B cell (primary cell): ENCODE data around the gene DNAJC11. TPM values are rescaled to one million over a fixed set of nuclear protein-coding genes. Genes with fewer than 3 reads are reported as not detected.

Experiments used
- ATAC-seq: fragments of 200-7000 bp; cut with Tn5 transposase; one replicate; pipeline ENCODE4 v1.10.0; 2021; ENCODE audit warnings: low read depth, mild to moderate bottlenecking, moderate number of reproducible peaks, moderate library complexity
- CTCF ChIA-PET: fragments of 350-600 bp; sonication (Branson Sonifier 250); formaldehyde crosslinking; loops from one replicate; lab custom pipeline; 2021; ENCODE audit warnings: antibody characterized with exemption, inconsistent platforms; lab: Charles Lee
- POLR2A ChIA-PET: fragments of 350-600 bp; sonication (Branson Sonifier 250); formaldehyde crosslinking; loops from one replicate; lab custom pipeline; 2021; ENCODE audit warnings: antibody characterized with exemption; lab: Charles Lee
- DNase-seq: peaks from one replicate; pipeline ENCODE4 v3.0.0; 2013
- H2AFZ ChIP-seq: 2 replicates; pipeline ENCODE4 v1.6.1; 2012; ENCODE audit warnings: mild to moderate bottlenecking, low read depth, low read length; ENCODE audit not compliant: insufficient read depth, poor library complexity, severe bottlenecking
- H3K27ac ChIP-seq, 2 donors: 1 replicate in 1 of 2; 2 replicates in 1 of 2; pipeline ENCODE4 v1.5.1; 2012 to 2013; ENCODE audit warnings: low read length in 2 of 2, mild to moderate bottlenecking in 2 of 2, moderate library complexity in 1 of 2
- H3K27me3 ChIP-seq, 4 experiments: fragments of 200-600 bp in 1 of 4; sonication (generic) in 1 of 4; replicated peaks in 1 of 4; 1 replicate in 2 of 4; 2 replicates in 2 of 4; pipeline versions ENCODE4 v1.6.1 to v1.7.0; 2013 to 2016; ENCODE audit warnings: low read length in 3 of 4, mild to moderate bottlenecking in 2 of 4, mixed read lengths in 1 of 4, moderate library complexity in 1 of 4; ENCODE audit not compliant: insufficient read depth in 4 of 4, control insufficient read depth in 3 of 4; ENCODE audit errors: control extremely low read depth in 1 of 4
- H3K36me3 ChIP-seq, 2 experiments: replicated peaks in 1 of 2; 1 replicate in 1 of 2; 2 replicates in 1 of 2; pipeline versions ENCODE4 v1.6.1 to v1.7.1; 2013; ENCODE audit warnings: low read length in 1 of 2; ENCODE audit not compliant: insufficient read depth in 2 of 2, control insufficient read depth in 1 of 2; ENCODE audit errors: control extremely low read depth in 1 of 2, extremely low read depth in 1 of 2
- H3K4me1 ChIP-seq, 2 donors: fragments of 200-600 bp in 1 of 2; sonication (generic) in 1 of 2; 1 replicate in 1 of 2; 2 replicates in 1 of 2; pipeline versions ENCODE4 v1.5.1 to v1.6.1; 2013 to 2017; ENCODE audit warnings: low read length in 2 of 2; ENCODE audit not compliant: control insufficient read depth in 2 of 2, insufficient read depth in 2 of 2
- H3K4me2 ChIP-seq: replicated peaks from 2 replicates; pipeline ENCODE3; 2012; ENCODE audit warnings: mild to moderate bottlenecking, low read depth, low read length; ENCODE audit not compliant: poor library complexity, severe bottlenecking
- H3K4me3 ChIP-seq, 5 experiments: fragments of 200-600 bp in 1 of 5; sonication (generic) in 1 of 5; 1 replicate in 3 of 5; 2 replicates in 2 of 5; pipeline versions ENCODE4 v1.5.1 to v1.7.0; 2011 to 2016; ENCODE audit warnings: low read length in 4 of 5, mild to moderate bottlenecking in 4 of 5, low read depth in 2 of 5, control low read depth in 1 of 5, moderate library complexity in 1 of 5; ENCODE audit not compliant: insufficient read depth in 1 of 5; ENCODE audit errors: control extremely low read depth in 1 of 5, extremely low read depth in 1 of 5
- H3K79me2 ChIP-seq: fragments of 200-600 bp; sonication (generic); one replicate; pipeline ENCODE4 v1.6.0; 2016; ENCODE audit warnings: low read length; ENCODE audit not compliant: control insufficient read depth, insufficient read depth
- H3K9ac ChIP-seq: fragments of 200-600 bp; sonication (generic); 2 replicates; pipeline ENCODE4 v1.6.1; 2017; ENCODE audit warnings: mild to moderate bottlenecking, low read length, moderate library complexity
- H3K9me3 ChIP-seq, 3 donors: one replicate each; pipeline versions ENCODE4 v1.6.1 to v1.7.1; 2013; ENCODE audit warnings: low read length in 2 of 3; ENCODE audit not compliant: control insufficient read depth in 2 of 3, insufficient read depth in 1 of 3; ENCODE audit errors: control extremely low read depth in 1 of 3
- H4K20me1 ChIP-seq: 2 replicates; pipeline ENCODE4 v1.6.0; 2012; ENCODE audit warnings: mild to moderate bottlenecking, low read length; ENCODE audit not compliant: insufficient read depth, control insufficient read depth, poor library complexity, severe bottlenecking
- H3K27ac Mint-ChIP-seq: one replicate; pipeline ENCODE4 v1.8.0; 2021; ENCODE audit warnings: mixed read lengths
- H3K27me3 Mint-ChIP-seq: one replicate; pipeline ENCODE4 v1.8.0; 2021; ENCODE audit warnings: mixed read lengths
- H3K4me1 Mint-ChIP-seq: one replicate; pipeline ENCODE4 v1.8.0; 2021; ENCODE audit warnings: mixed read lengths
- H3K4me3 Mint-ChIP-seq: one replicate; pipeline ENCODE4 v1.8.0; 2021; ENCODE audit warnings: mixed read lengths
- H3K9me3 Mint-ChIP-seq: one replicate; pipeline ENCODE4 v1.8.0; 2022; ENCODE audit warnings: mixed read lengths; ENCODE audit not compliant: insufficient read depth
- CTCF ChIP-seq: fragments of 200-600 bp; IDR thresholded peaks from one replicate; pipeline ENCODE4 v1.8.0; 2022; ENCODE audit warnings: antibody characterized with exemption, mild to moderate bottlenecking
- EZH2 ChIP-seq: IDR thresholded peaks from 2 replicates; pipeline ENCODE4 v1.6.1; 2012; ENCODE audit warnings: borderline replicate concordance, low read depth, mild to moderate bottlenecking, moderate library complexity, low read length; ENCODE audit not compliant: insufficient read depth, poor library complexity, severe bottlenecking
- WGBS: methylation state at CpG from one replicate; pipeline ENCODE4 v1.1.5; 2013; ENCODE audit warnings: missing lambda C conversion rate; ENCODE audit not compliant: insufficient coverage; 5-methylcytosine and 5-hydroxymethylcytosine counted together
- intact Hi-C: fragments of 100-400 bp; cut with micrococcal nuclease; formaldehyde crosslinking; loops from one replicate; pipeline ENCODE4 v1.10.0; 2022
- polyA plus RNA-seq: library from polyadenylated mRNA; depleted of rRNA; stranded (reverse); fragments of >200 nt; gene quantifications from 2 replicates; pipeline ENCODE4 v1.2.3, GENCODE V29; 2012
- total RNA-seq, 2 donors: library from RNA; stranded (reverse); fragments of 120-200 nt in 1 of 2; gene quantifications; 1 replicate in 1 of 2; 2 replicates in 1 of 2; pipeline versions ENCODE4 v1.2.3 to v1.2.4, GENCODE V29; 2013 to 2022

Gene DNAJC11
- total and polyA plus RNA-seq, 2 donors (not counting 1 experiment from before 2014, with no cell fraction given), result 29.2 to 51.6 TPM

GRCh38 chr1:6588128-6588892 lies 113.3 kb downstream of the DNAJC11 start:
- H4K20me1 ChIP-seq, result peaks cover 62% of the 10 kb centered on the region
- TF ChIP-seq CTCF (no peak), EZH2 (no peak)
- no peak for ATAC-seq
- H3K27ac ChIP-seq, result no peak overlapping the region
- 91% methylated on average over 24 of the region's 25 CpGs for WGBS
- Mint-ChIP-seq H3K9me3 (no peaks in the 10 kb centered on the region), H3K27me3 (no peaks in the 10 kb centered on the region), H3K27ac (no peak overlapping the region), H3K4me3 (no peak overlapping the region), H3K4me1 (peaks cover 8% of the 10 kb centered on the region)
- ChIA-PET CTCF (no interaction called here), POLR2A (no interaction called here)
- peaks cover 0 to 44% of the 10 kb centered on the region in 2 experiments for H3K36me3 ChIP-seq
- peaks cover 19% of the 10 kb centered on the region for H3K79me2 ChIP-seq
- no peaks in the 10 kb centered on the region for H3K9me3 ChIP-seq
- H3K4me3 ChIP-seq, result no peak overlapping the region
- no peak overlapping the region for H3K4me2 ChIP-seq
- no peak overlapping the region for H3K9ac ChIP-seq
- no peaks in the 10 kb centered on the region for H3K27me3 ChIP-seq
- intact Hi-C loops, result no loop called here
- H2AFZ ChIP-seq, result no peak overlapping the region
- no peak for DNase-seq
- H3K4me1 ChIP-seq, result peaks cover 0 to 18% of the 10 kb centered on the region in 2 donors

- H3K9me3 ChIP-seq, result no peaks in the 10 kb centered on the region
- Mint-ChIP-seq H3K27me3 (no peaks in the 10 kb centered on the region), H3K9me3 (no peaks in the 10 kb centered on the region), H3K4me3 (no peak overlapping the region), H3K27ac (no peak overlapping the region), H3K4me1 (peaks cover 10% of the 10 kb centered on the region)
- TF ChIP-seq CTCF (no peak), EZH2 (no peak)
- DNase-seq, result no peak
- H3K27me3 ChIP-seq, result no peaks in the 10 kb centered on the region
- no peak overlapping the region for H3K4me2 ChIP-seq
- H3K4me3 ChIP-seq, result no peak overlapping the region
- H3K4me1 ChIP-seq, result peaks cover 0 to 21% of the 10 kb centered on the region in 2 donors
- no peak overlapping the region for H3K9ac ChIP-seq
- POLR2A ChIA-PET, result interaction anchor here (0.6 kb wide), 1 partner anchor 65 kb away, joined by 8 read pairs; no protein-coding TSS in a partner anchor
- no peak for ATAC-seq
- H2AFZ ChIP-seq, result no peak overlapping the region
- intact Hi-C loops, result no loop called here
- H3K79me2 ChIP-seq, result peaks cover 22% of the 10 kb centered on the region
- peaks cover 0 to 38% of the 10 kb centered on the region in 2 experiments for H3K36me3 ChIP-seq
- peaks cover 57% of the 10 kb centered on the region for H4K20me1 ChIP-seq
- CTCF ChIA-PET, result no interaction called here
- H3K27ac ChIP-seq, result no peak overlapping the region
- 21% methylated on average over 13 of the region's 13 CpGs for WGBS
Measured at GRCh38 chr1:6587261-6588005, 114.2 kb downstream of the DNAJC11 start.
